Stimulated activated CD8-positive, alpha-beta memory T cell treated with anti-CD3 and anti-CD28 coated beads, Interleukin-12 subunit alpha, Interleukin-12 subunit beta, amount 100 ng/mL, for 4 hours (primary cell): Measurements from ENCODE around the gene ADAM15.

Source experiments
- DNase-seq: peaks from one replicate; pipeline ENCODE4 v3.0.0-alpha.2; 2020; ENCODE audit warnings: low read depth

The ADAM15 gene

GRCh38 chr1:155011437-155012025 lies 39.6 kb upstream of the ADAM15 start:
- no peak for DNase-seq

- no peak for DNase-seq
Measured at GRCh38 chr1:155012026-155012546, 39.0 kb upstream of the ADAM15 start.

GRCh38 chr1:155012776-155013602 lies 38.1 kb upstream of the ADAM15 start:
- no peak for DNase-seq

- no peak for DNase-seq
Measured at GRCh38 chr1:155013632-155014031, 37.5 kb upstream of the ADAM15 start.

GRCh38 chr1:155014709-155015508 lies 36.2 kb upstream of the ADAM15 start:
- DNase-seq: no peak

- no peak for DNase-seq
Measured at GRCh38 chr1:155015527-155016230, 35.4 kb upstream of the ADAM15 start.

GRCh38 chr1:155016231-155016831 lies 34.8 kb upstream of the ADAM15 start:
- no peak for DNase-seq

- peak; percentile 88 for DNase-seq
Measured at GRCh38 chr1:155017041-155017945, 33.8 kb upstream of the ADAM15 start.

GRCh38 chr1:155017946-155018316 lies 33.2 kb upstream of the ADAM15 start:
- no peak for DNase-seq

- DNase-seq: no peak
Measured at GRCh38 chr1:155018617-155019348, 32.3 kb upstream of the ADAM15 start.

- no peak for DNase-seq
Measured at GRCh38 chr1:155019377-155020245, 31.5 kb upstream of the ADAM15 start.

GRCh38 chr1:155022136-155022926 lies 28.8 kb upstream of the ADAM15 start:
- no peak for DNase-seq

GRCh38 chr1:155022927-155023236 lies 28.2 kb upstream of the ADAM15 start:
- DNase-seq: no peak

GRCh38 chr1:155023627-155024026 lies 27.5 kb upstream of the ADAM15 start:
- no peak for DNase-seq

- DNase-seq: no peak
Measured at GRCh38 chr1:155024315-155024714, 26.8 kb upstream of the ADAM15 start.

GRCh38 chr1:155026154-155026553 lies 25.0 kb upstream of the ADAM15 start:
- DNase-seq: no peak

- no peak for DNase-seq
Measured at GRCh38 chr1:155026588-155026987, 24.5 kb upstream of the ADAM15 start.
